Left lung (tissue), 10 donors: ENCODE results near the gene KCTD8. TPM values are rescaled to one million over a fixed set of nuclear protein-coding genes. Genes with fewer than 3 reads are reported as not detected.

Experiments
- ATAC-seq: fragments of 200-7000 bp; cut with Tn5 transposase; one replicate; pipeline ENCODE4 v1.9.1; 2020; ENCODE audit warnings: moderate library complexity
- DNase-seq, 4 donors: peaks; one replicate each; pipeline ENCODE4 v3.0.0-alpha.2; 2013 to 2020
- H3K27ac ChIP-seq, 2 donors: fragments of 200-600 bp; sonication (generic) in 1 of 2; one replicate each; pipeline versions ENCODE4 v1.5.0 to v1.8.0; 2020 to 2021
- H3K27me3 ChIP-seq, 2 donors: fragments of 200-600 bp; sonication (generic) in 1 of 2; one replicate each; pipeline versions ENCODE4 v1.5.0 to v1.8.0; 2020 to 2021
- H3K36me3 ChIP-seq, 2 donors: fragments of 200-600 bp; sonication (generic) in 1 of 2; one replicate each; pipeline versions ENCODE4 v1.5.0 to v1.8.0; 2020 to 2021
- H3K4me1 ChIP-seq, 2 donors: fragments of 200-600 bp; one replicate each; pipeline ENCODE4 v1.8.0; 2021
- H3K4me3 ChIP-seq, 2 donors: fragments of 200-600 bp; sonication (generic) in 1 of 2; one replicate each; pipeline versions ENCODE4 v1.5.0 to v1.8.0; 2020 to 2021; ENCODE audit warnings: mild to moderate bottlenecking in 1 of 2
- H3K9me3 ChIP-seq, 2 donors: fragments of 200-600 bp; sonication (generic) in 1 of 2; one replicate each; pipeline versions ENCODE4 v1.5.0 to v1.8.0; 2020 to 2021
- CTCF ChIP-seq, 2 donors: fragments of 200-600 bp; sonication (generic) in 1 of 2; IDR thresholded peaks; one replicate each; pipeline versions ENCODE4 v1.5.0 to v1.8.0; 2021; ENCODE audit warnings: antibody characterized with exemption in 2 of 2
- intact Hi-C, 2 donors: fragments of 100-400 bp; cut with DNase I; formaldehyde crosslinking; loops; one replicate each; pipeline versions ENCODE4 v1.11.2 to v1.14.2; 2022
- polyA plus RNA-seq, 6 donors: library from polyadenylated mRNA; unstranded; fragments of 120-200 nt; gene quantifications; one replicate each; pipeline ENCODE4 v1.2.1, GENCODE V29; 2013; ENCODE audit not compliant: insufficient read length in 6 of 6
- total RNA-seq, 2 donors: library from RNA; stranded (reverse); fragmentation: NEBNext Ultra II Directional; extraction: Animal tissue kit (Norgen Biotek cat#: 25700); gene quantifications; one replicate each; pipeline ENCODE4 v1.2.1, GENCODE V29; 2021
- donor health status: DM: no; HTN: yes; CAD: no.
- donor health status: DM: no; HTN: no; CAD: no.

Gene KCTD8
- total and polyA plus RNA-seq, 8 donors: 0.08 to 0.23 (median 0.19) TPM; not detected in 2

- no peak for DNase-seq
- intact Hi-C loops: no loop called here
- no peak for ATAC-seq
Observed at GRCh38 chr4:44145868-44146267, 302.7 kb downstream of the KCTD8 start.

GRCh38 chr4:44132526-44132925 is 316.1 kb downstream of the KCTD8 start:
- H3K36me3 ChIP-seq: no peaks in the 10 kb centered on the region
- H3K4me3 ChIP-seq: no peak overlapping the region
- no peak for TF ChIP-seq CTCF (IDR thresholded peaks at IDR 0.05)
- H3K27me3 ChIP-seq: no peaks in the 10 kb centered on the region
- H3K4me1 ChIP-seq: no peaks in the 10 kb centered on the region
- no peak overlapping the region for H3K27ac ChIP-seq
- intact Hi-C loops: no loop called here
- H3K9me3 ChIP-seq: peaks cover 0 to 10% of the 10 kb centered on the region in 2 donors
- ATAC-seq (no peak), DNase-seq (no peak)

More at GRCh38 chr4:44145868-44146267, 302.7 kb downstream of the KCTD8 start:
- no peaks in the 10 kb centered on the region for H3K4me1 ChIP-seq
- H3K9me3 ChIP-seq: peaks cover 0 to 7% of the 10 kb centered on the region in 2 donors
- H3K27me3 ChIP-seq: no peaks in the 10 kb centered on the region
- H3K4me3 ChIP-seq: no peak overlapping the region
- H3K27ac ChIP-seq: no peak overlapping the region
- no peaks in the 10 kb centered on the region for H3K36me3 ChIP-seq
- TF ChIP-seq CTCF (IDR thresholded peaks at IDR 0.05): no peak

Other genes with a start within 250 kb of the KCTD8 start
- not detected for gene YIPF7, start 202.8 kb upstream of the KCTD8 start, total RNA-seq
- gene YIPF7, start 202.8 kb upstream of the KCTD8 start, polyA plus RNA-seq: under 1 TPM in 5 of 6 donors, not detected in 1; 0.20 to 0.48 (median 0.33) TPM
- gene GUF1, start 229.6 kb upstream of the KCTD8 start, total RNA-seq: 10 to 100 TPM; 17.3 to 22.1 TPM
- 10 to 100 TPM; 30.0 to 37.6 (median 31.0) TPM for gene GUF1, start 229.6 kb upstream of the KCTD8 start, polyA plus RNA-seq